Ectodermal cell (in vitro differentiated cells): ENCODE results near the gene VSNL1.
"Not testable (repeated sequence)": the region's sequence is repeated elsewhere in the genome, so short reads cannot be mapped to it uniquely, and the experiment has no call there.

Source experiments
- H3K27ac ChIP-seq: 2 replicates; pipeline ENCODE4 v1.7.0; 2013; ENCODE audit warnings: mild to moderate bottlenecking, low read depth, low read length; ENCODE audit not compliant: insufficient read depth, poor library complexity, severe bottlenecking
- H3K27me3 ChIP-seq: 2 replicates; pipeline ENCODE4 v1.7.0; 2013; ENCODE audit warnings: mild to moderate bottlenecking, low read length; ENCODE audit not compliant: insufficient read depth, control insufficient read depth, poor library complexity, severe bottlenecking
- H3K36me3 ChIP-seq: one replicate; pipeline ENCODE4 v1.7.0; 2013; ENCODE audit warnings: low read length; ENCODE audit not compliant: control insufficient read depth, insufficient read depth
- H3K4me1 ChIP-seq: one replicate; pipeline ENCODE4 v1.7.0; 2013; ENCODE audit warnings: low read length; ENCODE audit not compliant: control insufficient read depth, insufficient read depth
- H3K4me3 ChIP-seq: 2 replicates; pipeline ENCODE4 v1.7.0; 2013; ENCODE audit warnings: low read depth, low read length, control low read depth; ENCODE audit not compliant: insufficient read depth
- H3K9me3 ChIP-seq: 2 replicates; pipeline ENCODE4 v1.7.0; 2013; ENCODE audit warnings: mild to moderate bottlenecking, low read length, moderate library complexity; ENCODE audit not compliant: control insufficient read depth
- WGBS, 2 experiments: methylation state at CpG; one replicate each; pipeline ENCODE4 v1.1.7; 2013; ENCODE audit warnings: missing lambda C conversion rate in 2 of 2; 5-methylcytosine and 5-hydroxymethylcytosine counted together

Gene VSNL1

DNA sequence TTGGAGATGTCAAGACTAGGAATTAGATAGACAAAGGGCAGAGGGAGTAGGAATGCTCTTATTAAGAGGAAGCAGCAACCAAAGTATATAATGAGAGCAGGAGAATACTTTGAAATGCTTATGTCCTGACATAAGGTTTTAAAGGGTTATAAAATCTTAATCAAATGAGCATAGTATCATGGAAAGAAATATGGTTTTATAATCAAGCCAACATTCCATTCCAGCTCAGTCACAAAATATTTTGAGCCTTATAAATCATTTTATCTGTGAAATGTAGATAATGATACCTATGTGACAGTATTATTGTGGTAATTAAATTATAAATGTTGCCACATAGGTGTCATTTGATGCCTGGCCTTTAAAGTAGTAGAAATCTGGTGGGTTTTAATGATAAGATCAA, 17.6 kb downstream of the VSNL1 start:
- Histone ChIP-seq H3K27ac (peak overlapping the region; percentile 79), H3K36me3 (no peaks in the 10 kb centered on the region), H3K9me3 (no peaks in the 10 kb centered on the region), H3K4me3 (no peak overlapping the region), H3K4me1 (peaks cover 13% of the 10 kb centered on the region), H3K27me3 (no peaks in the 10 kb centered on the region)

- Histone ChIP-seq H3K4me1 (peaks cover 13% of the 10 kb centered on the region), H3K4me3 (no peak overlapping the region), H3K27me3 (no peaks in the 10 kb centered on the region), H3K27ac (no peak overlapping the region), H3K36me3 (no peaks in the 10 kb centered on the region), H3K9me3 (no peaks in the 10 kb centered on the region)
- WGBS, 2 experiments, result 63 to 75% methylated on average over 3 of the region's 3 CpGs
Measured at GRCh38 chr2:17558878-17559277, 18.4 kb downstream of the VSNL1 start.

DNA sequence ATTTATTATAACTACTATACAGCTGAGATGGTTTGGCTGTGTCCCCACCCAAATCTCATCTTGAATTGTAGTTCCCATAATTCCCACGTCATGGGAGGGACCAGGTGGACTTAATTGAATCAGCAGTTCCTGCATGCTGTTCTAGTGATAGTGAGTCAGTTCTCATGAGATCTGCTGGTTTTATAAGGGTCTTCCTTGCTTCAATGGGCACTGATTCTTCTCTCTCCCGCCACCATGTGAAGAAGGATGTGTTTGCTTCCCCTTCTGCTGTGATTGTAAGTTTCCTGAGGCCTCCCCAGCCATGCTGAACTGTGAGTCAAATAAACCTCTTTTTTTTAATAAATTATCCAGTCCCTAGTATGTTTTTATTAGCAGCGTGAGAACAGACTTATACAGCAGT, 25.2 kb downstream of the VSNL1 start:
- H3K27me3 ChIP-seq, H3K4me1 ChIP-seq, H3K4me3 ChIP-seq, H3K9me3 ChIP-seq, H3K27ac ChIP-seq, H3K36me3 ChIP-seq: not testable (repeated sequence)
- 96 to 97% methylated on average over 3 of the region's 3 CpGs for WGBS, 2 experiments

- WGBS, 2 experiments, result 56 to 100% methylated on average over 1 of the region's 1 CpG
- H3K4me3 ChIP-seq, result no peak overlapping the region
Measured at GRCh38 chr2:17571681-17572080, 31.2 kb downstream of the VSNL1 start.

GRCh38 chr2:17573085-17573803, 32.7 kb downstream of the VSNL1 start:
- H3K4me3 ChIP-seq, result no peak overlapping the region
- no peaks in the 10 kb centered on the region for H3K9me3 ChIP-seq
- H3K27ac ChIP-seq, result no peak overlapping the region
- WGBS, 2 experiments, result 98% methylated on average over 3 of the region's 3 CpGs
- no peaks in the 10 kb centered on the region for H3K36me3 ChIP-seq
- H3K27me3 ChIP-seq, result no peaks in the 10 kb centered on the region
- H3K4me1 ChIP-seq, result no peaks in the 10 kb centered on the region

More at GRCh38 chr2:17571681-17572080, 31.2 kb downstream of the VSNL1 start:
- no peak overlapping the region for H3K27ac ChIP-seq
- no peaks in the 10 kb centered on the region for H3K9me3 ChIP-seq
- H3K36me3 ChIP-seq, result no peaks in the 10 kb centered on the region
- H3K27me3 ChIP-seq, result no peaks in the 10 kb centered on the region
- H3K4me1 ChIP-seq, result no peaks in the 10 kb centered on the region

DNA sequence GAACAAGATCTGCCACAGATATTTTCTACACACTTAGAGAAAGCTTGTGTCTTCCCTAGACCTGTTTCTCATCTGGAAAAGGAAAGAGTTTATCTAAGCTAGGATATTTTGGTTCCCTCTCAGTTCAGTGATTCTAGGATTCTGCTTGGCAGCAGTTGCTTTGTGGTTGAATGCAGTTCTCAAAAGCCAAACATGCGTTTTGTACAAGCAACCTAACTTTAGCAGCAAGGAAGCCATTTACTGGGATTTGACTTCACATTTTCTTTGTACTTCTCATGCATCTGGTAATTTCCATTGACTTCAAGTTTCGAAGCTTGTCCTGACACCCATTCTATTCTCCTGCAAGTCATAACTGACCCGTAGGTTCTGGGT, 33.3 kb downstream of the VSNL1 start:
- Histone ChIP-seq H3K27me3 (no peaks in the 10 kb centered on the region), H3K9me3 (no peaks in the 10 kb centered on the region), H3K27ac (no peak overlapping the region), H3K36me3 (no peaks in the 10 kb centered on the region), H3K4me1 (no peaks in the 10 kb centered on the region), H3K4me3 (no peak overlapping the region)
- WGBS, 2 experiments, result 88 to 90% methylated on average over 3 of the region's 3 CpGs

DNA sequence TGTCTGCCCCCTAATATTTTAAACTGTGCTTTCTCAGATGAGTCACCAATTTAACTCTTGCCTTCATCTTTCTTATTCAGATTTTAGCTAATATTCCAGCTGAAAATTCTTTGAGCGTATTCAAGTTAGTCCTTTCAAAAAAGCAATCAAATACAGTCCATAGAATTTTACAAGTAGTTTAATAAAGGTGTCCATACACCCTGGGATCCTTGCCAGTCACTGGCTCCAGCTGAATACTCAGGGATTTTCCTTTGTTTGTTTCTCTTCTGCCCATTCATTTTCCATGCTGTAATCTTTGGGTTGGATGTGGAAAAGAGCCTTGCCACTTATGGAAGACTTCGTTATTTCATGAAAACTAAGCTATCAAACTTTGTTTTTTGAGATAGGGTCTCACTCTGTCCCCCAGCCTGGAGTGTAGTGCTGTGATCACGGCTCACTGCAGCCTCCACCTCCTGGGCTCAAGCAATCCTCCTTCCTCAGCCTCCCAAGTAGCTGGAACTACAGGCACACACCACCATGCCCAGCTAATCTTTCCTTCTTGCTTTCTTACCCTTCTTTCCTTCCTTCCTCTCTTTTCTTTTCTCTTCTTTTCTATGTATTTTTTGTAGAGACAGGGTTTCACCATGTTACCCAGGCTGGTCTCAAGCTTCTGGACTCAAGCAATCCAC, 34.0 kb downstream of the VSNL1 start:
- no peaks in the 10 kb centered on the region for H3K4me1 ChIP-seq
- H3K4me3 ChIP-seq, result no peak overlapping the region
- H3K9me3 ChIP-seq, result no peaks in the 10 kb centered on the region
- H3K27ac ChIP-seq, result no peak overlapping the region
- H3K36me3 ChIP-seq, result no peaks in the 10 kb centered on the region
- H3K27me3 ChIP-seq, result no peaks in the 10 kb centered on the region
- WGBS, 2 experiments, result 94% methylated on average over 3 of the region's 3 CpGs

DNA sequence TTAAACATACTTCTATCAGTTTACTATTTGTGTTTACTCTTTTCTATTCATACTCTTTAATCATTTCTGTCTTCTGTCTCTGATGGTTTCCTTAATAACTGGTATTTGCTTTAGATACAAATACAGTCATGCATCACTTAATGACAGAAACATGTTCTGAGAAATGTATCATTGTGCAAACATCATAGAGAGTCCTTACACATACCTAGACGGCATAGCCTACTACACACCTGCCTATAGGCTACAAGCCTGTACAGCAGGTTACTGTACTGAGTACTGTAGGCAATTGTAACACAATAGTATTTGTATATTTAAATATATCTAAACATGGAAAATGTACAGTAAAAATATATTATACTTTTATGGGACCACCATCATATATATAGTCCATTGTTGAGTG, 36.3 kb downstream of the VSNL1 start:
- H3K27ac ChIP-seq, result no peak overlapping the region

GRCh38 chr2:17578466-17578928, 38.0 kb downstream of the VSNL1 start:
- no peaks in the 10 kb centered on the region for H3K9me3 ChIP-seq
- H3K4me1 ChIP-seq, result no peaks in the 10 kb centered on the region
- no peak overlapping the region for H3K27ac ChIP-seq
- no peaks in the 10 kb centered on the region for H3K36me3 ChIP-seq
- H3K4me3 ChIP-seq, result no peak overlapping the region
- no peaks in the 10 kb centered on the region for H3K27me3 ChIP-seq
- 80 to 83% methylated on average over 5 of the region's 5 CpGs for WGBS, 2 experiments

More for the DNA sequence above, 36.3 kb downstream of the VSNL1 start:
- Histone ChIP-seq H3K27me3 (no peaks in the 10 kb centered on the region), H3K9me3 (no peaks in the 10 kb centered on the region), H3K36me3 (no peaks in the 10 kb centered on the region), H3K4me1 (no peaks in the 10 kb centered on the region), H3K4me3 (no peak overlapping the region)
- WGBS, 2 experiments, result 90 to 100% methylated on average over 1 of the region's 1 CpG

- WGBS, 2 experiments, result 71 to 79% methylated on average over 3 of the region's 3 CpGs
- no peaks in the 10 kb centered on the region for H3K27me3 ChIP-seq
Measured at GRCh38 chr2:17579605-17580318, 39.3 kb downstream of the VSNL1 start.

More at GRCh38 chr2:17579605-17580318, 39.3 kb downstream of the VSNL1 start:
- no peak overlapping the region for H3K27ac ChIP-seq
- no peak overlapping the region for H3K4me3 ChIP-seq
- no peaks in the 10 kb centered on the region for H3K36me3 ChIP-seq
- H3K9me3 ChIP-seq, result no peaks in the 10 kb centered on the region
- no peaks in the 10 kb centered on the region for H3K4me1 ChIP-seq
